SK-N-MC (cell line): ENCODE results near the gene TIMP2.

ENCODE experiments used
- EZH2 ChIP-seq: fragments of 200-600 bp; sonication (generic); IDR thresholded peaks from one replicate; pipeline ENCODE4 v1.6.1; 2017; ENCODE audit warnings: antibody characterized with exemption
- POLR2AphosphoS5 ChIP-seq: IDR thresholded peaks from 2 replicates; pipeline ENCODE4 v1.6.1; 2012; ENCODE audit warnings: mild to moderate bottlenecking, low read depth, low read length, borderline replicate concordance

DNA sequence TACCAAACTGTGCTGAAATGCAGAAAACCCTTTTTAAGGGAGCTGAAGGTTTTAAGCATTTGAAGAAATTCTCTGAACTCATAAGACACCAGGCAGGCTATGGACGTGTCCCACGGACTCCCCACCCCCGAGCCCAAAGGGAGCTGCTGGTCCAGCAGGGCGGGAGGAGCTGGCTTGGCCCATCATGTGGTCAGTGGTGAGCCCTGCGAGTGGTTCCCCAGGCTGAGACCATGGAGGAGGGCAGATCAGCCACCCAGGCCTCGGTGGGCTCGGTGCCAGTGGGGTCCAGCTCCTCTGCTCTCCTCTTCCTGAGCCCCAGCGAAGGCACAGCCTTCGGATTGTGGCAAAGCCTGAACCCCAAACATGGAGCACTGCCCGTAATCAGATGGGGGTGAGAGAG is 27.5 kb upstream of the TIMP2 start:
- no peak for TF ChIP-seq POLR2AphosphoS5
- TF ChIP-seq EZH2, result no peak
